H1 (cell line): ENCODE data around the gene DYRK1A. TPM values are rescaled to one million over a fixed set of nuclear protein-coding genes. Genes with fewer than 3 reads are reported as not detected.

Experiments
- GTF2F1 ChIP-seq: IDR thresholded peaks from 2 replicates; pipeline ENCODE4 v1.6.1; 2012; ENCODE audit warnings: low read depth, low read length, improper control_type of control experiment, borderline replicate concordance
- RXRA ChIP-seq: IDR thresholded peaks from 2 replicates; pipeline ENCODE4 v1.6.1; 2011; ENCODE audit warnings: low read depth, mild to moderate bottlenecking, low read length, moderate library complexity; ENCODE audit not compliant: insufficient read depth
- polyA plus RNA-seq, 7 experiments: library from polyadenylated mRNA; depleted of rRNA in 3 of 7; stranded (reverse) in 5 of 7; unstranded in 2 of 7; fragments of >200 nt in 5 of 7; fragments of 200-250 nt in 2 of 7; gene quantifications; 1 replicate in 5 of 7; 2 replicates in 1 of 7; 4 replicates in 1 of 7; pipeline versions ENCODE4 v1.2.1 to v1.2.3, GENCODE V29; 2011 to 2013; ENCODE audit warnings: missing spikeins in 2 of 7, mixed read lengths in 2 of 7
- total RNA-seq: library from RNA; stranded (reverse); fragmentation: NEBNext Ultra II Directional; extraction: Animal tissue kit (Norgen Biotek cat#: 25700); gene quantifications from 2 replicates; pipeline ENCODE4 v1.2.1, GENCODE V29; 2021

DYRK1A gene
- total and polyA plus RNA-seq, 2 of the 8 experiments (the other 6 are each of a cell fraction or from before 2014, with no cell fraction given), result 61.1 to 62.2 TPM

DNA sequence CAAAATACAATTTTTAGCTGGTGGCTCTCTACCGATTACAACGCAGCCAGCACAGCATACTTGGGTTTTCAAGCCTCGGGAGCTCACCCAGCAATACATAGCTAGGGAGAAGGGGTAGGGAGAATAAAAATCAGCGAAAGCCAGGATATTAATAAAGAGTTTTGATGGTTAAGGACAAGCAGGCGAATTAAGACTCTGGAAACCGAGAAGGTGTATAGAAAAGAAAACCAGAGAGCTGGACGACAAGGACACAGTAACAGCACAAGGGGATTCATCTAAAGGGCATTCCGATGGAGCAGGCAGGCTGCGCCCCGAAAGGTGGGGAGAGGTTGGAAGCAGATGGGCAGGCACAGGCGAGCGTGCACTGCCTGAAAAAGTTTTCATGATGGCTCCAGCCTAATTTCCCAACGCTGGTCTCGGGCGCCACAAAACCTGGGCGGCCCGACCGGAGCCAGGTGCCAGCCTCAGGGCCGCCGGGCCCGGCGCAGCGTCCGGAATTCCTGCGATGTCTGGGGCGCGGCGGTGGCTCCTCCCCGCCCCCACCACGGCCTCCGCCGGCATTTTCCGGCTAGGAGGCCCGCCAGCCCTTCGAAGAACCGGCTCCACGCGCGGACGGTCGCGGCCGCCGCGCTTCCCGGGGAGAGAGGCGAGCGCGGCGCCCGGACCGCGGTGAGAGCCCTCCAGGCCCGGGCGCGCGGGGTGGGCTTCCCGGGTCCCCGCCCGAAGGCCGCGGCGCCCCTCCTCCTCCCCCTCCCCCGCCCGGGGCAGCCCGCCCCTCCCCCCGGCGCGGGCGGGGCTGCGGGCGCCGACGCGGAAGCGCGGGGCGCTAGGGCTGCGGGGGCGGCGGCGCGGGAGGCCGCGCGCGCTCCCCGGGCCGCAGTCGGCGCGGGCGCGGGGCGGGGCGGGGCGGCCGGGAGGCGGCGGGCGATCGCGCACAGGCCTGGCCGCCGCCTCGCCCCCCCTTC, 774 bp upstream of the DYRK1A start (continued):
- TF ChIP-seq GTF2F1, result 0 out of 2 replicates have a peak, but pooled peaks have one; percentile 27
- TF ChIP-seq RXRA, result no peak
